HepG2 (cell line): ENCODE results near the gene SH2D2A. TPM values are rescaled to one million over a fixed set of nuclear protein-coding genes. Genes with fewer than 3 reads are reported as not detected.

Experiments used
- DZIP1 ChIP-seq: sonication (generic); formaldehyde crosslinking; IDR thresholded peaks from 2 replicates; pipeline ENCODE4 v1.5.0; 2020; ENCODE audit warnings: mild to moderate bottlenecking, missing genetic modification reagents
- ELF3 ChIP-seq: IDR thresholded peaks from 2 replicates; pipeline ENCODE4 v1.6.1; 2016; ENCODE audit warnings: missing genetic modification reagents, missing compliant biosample characterization
- FOXO1 ChIP-seq: sonication (generic); formaldehyde crosslinking; IDR thresholded peaks from 2 replicates; pipeline ENCODE4 v1.4.0; 2020; ENCODE audit warnings: missing genetic modification reagents
- GMEB1 ChIP-seq: sonication (generic); formaldehyde crosslinking; IDR thresholded peaks from 2 replicates; pipeline ENCODE4 v1.5.1; 2020; ENCODE audit warnings: missing genetic modification reagents, mild to moderate bottlenecking, borderline replicate concordance
- KDM5B ChIP-seq: sonication (generic); formaldehyde crosslinking; IDR thresholded peaks from 2 replicates; pipeline ENCODE4 v1.4.0; 2020; ENCODE audit warnings: missing genetic modification reagents, mild to moderate bottlenecking, borderline replicate concordance
- STAG1 ChIP-seq: sonication (generic); formaldehyde crosslinking; IDR thresholded peaks from 2 replicates; pipeline ENCODE4 v1.4.0; 2020; ENCODE audit warnings: missing genetic modification reagents
- XRCC5 ChIP-seq: fragments of 200-400 bp; formaldehyde crosslinking; optimal IDR thresholded peaks from 2 replicates; pipeline ENCODE3; 2017; ENCODE audit warnings: mild to moderate bottlenecking, low read length
- ZNF12 ChIP-seq: sonication (generic); formaldehyde crosslinking; IDR thresholded peaks from 2 replicates; pipeline ENCODE4 v1.5.0; 2020; ENCODE audit warnings: missing genetic modification reagents
- ZNF292 ChIP-seq: sonication (generic); formaldehyde crosslinking; IDR thresholded peaks from 2 replicates; pipeline ENCODE4 v1.8.1; 2022; ENCODE audit warnings: mild to moderate bottlenecking, low read depth, missing genetic modification reagents, borderline replicate concordance
- ZNF331 ChIP-seq: sonication (generic); formaldehyde crosslinking; IDR thresholded peaks from 2 replicates; pipeline ENCODE4 v1.4.0; 2020; ENCODE audit warnings: missing genetic modification reagents
- ZNF484 ChIP-seq: sonication (generic); formaldehyde crosslinking; IDR thresholded peaks from 2 replicates; pipeline ENCODE4 v1.5.1; 2020; ENCODE audit warnings: mild to moderate bottlenecking, low read depth, missing genetic modification reagents, borderline replicate concordance
- ZNF652 ChIP-seq: IDR thresholded peaks from 2 replicates; pipeline ENCODE4 v1.6.1; 2016; ENCODE audit warnings: low read depth, borderline replicate concordance
- polyA plus RNA-seq, 8 experiments: library from polyadenylated mRNA; depleted of rRNA in 3 of 8; stranded (reverse) in 7 of 8; unstranded in 1 of 8; fragments of >200 nt; fragmentation: Illumina TruSeq in 4 of 8; extraction: Trizol in 4 of 8; gene quantifications; 2 replicates each; pipeline versions ENCODE4 v1.2.1 to v1.2.3, GENCODE V29; 2011 to 2016; ENCODE audit warnings: low read depth in 4 of 8, missing spikeins in 1 of 8, mixed read lengths in 1 of 8; ENCODE audit not compliant: insufficient read depth in 1 of 8
- total RNA-seq, 5 experiments: library from RNA; depleted of rRNA; stranded (reverse); fragments of >200 nt; fragmentation: Illumina TruSeq; extraction: Trizol; gene quantifications; 2 replicates each; pipeline ENCODE4 v1.2.3, GENCODE V29; 2016; ENCODE audit warnings: low read depth in 1 of 5
- TF ChIP-seq, protein P1 (sequence below): sonication (generic); formaldehyde crosslinking; IDR thresholded peaks from 2 replicates; pipeline ENCODE4 v1.4.0; 2020; ENCODE audit warnings: missing genetic modification reagents, borderline replicate concordance
- TF ChIP-seq, protein P2 (sequence below): sonication (generic); formaldehyde crosslinking; IDR thresholded peaks from 2 replicates; pipeline ENCODE4 v1.8.0; 2022; ENCODE audit warnings: mild to moderate bottlenecking, missing genetic modification reagents, moderate library complexity

Gene SH2D2A
- total and polyA plus RNA-seq, 2 of the 13 experiments (the other 11 are each of a cell fraction or from before 2014, with no cell fraction given), result 0.57 to 0.73 TPM

GRCh38 chr1:156860113-156860627, 43.5 kb upstream of the SH2D2A start (continued):
- TF ChIP-seq, protein P1, sequence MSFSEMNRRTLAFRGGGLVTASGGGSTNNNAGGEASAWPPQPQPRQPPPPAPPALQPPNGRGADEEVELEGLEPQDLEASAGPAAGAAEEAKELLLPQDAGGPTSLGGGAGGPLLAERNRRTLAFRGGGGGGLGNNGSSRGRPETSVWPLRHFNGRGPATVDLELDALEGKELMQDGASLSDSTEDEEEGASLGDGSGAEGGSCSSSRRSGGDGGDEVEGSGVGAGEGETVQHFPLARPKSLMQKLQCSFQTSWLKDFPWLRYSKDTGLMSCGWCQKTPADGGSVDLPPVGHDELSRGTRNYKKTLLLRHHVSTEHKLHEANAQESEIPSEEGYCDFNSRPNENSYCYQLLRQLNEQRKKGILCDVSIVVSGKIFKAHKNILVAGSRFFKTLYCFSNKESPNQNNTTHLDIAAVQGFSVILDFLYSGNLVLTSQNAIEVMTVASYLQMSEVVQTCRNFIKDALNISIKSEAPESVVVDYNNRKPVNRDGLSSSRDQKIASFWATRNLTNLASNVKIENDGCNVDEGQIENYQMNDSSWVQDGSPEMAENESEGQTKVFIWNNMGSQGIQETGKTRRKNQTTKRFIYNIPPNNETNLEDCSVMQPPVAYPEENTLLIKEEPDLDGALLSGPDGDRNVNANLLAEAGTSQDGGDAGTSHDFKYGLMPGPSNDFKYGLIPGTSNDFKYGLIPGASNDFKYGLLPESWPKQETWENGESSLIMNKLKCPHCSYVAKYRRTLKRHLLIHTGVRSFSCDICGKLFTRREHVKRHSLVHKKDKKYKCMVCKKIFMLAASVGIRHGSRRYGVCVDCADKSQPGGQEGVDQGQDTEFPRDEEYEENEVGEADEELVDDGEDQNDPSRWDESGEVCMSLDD (CRISPR knock-in tag), result no peak
- no peak for TF ChIP-seq GMEB1 (CRISPR knock-in tag)
- no peak for TF ChIP-seq ZNF12 (CRISPR knock-in tag)
- TF ChIP-seq KDM5B (CRISPR knock-in tag), result peak; percentile 28; the same call in 1 of the 2 replicates
- TF ChIP-seq ELF3 (CRISPR knock-in tag), result no peak
- TF ChIP-seq ZNF331 (CRISPR knock-in tag), result no peak
- no peak for TF ChIP-seq ZNF652 (CRISPR knock-in tag)
- TF ChIP-seq XRCC5, result peak; percentile 38
- TF ChIP-seq, protein P2, sequence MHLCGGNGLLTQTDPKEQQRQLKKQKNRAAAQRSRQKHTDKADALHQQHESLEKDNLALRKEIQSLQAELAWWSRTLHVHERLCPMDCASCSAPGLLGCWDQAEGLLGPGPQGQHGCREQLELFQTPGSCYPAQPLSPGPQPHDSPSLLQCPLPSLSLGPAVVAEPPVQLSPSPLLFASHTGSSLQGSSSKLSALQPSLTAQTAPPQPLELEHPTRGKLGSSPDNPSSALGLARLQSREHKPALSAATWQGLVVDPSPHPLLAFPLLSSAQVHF (CRISPR knock-in tag), result no peak
- peak; percentile 81 for TF ChIP-seq STAG1 (CRISPR knock-in tag)
- TF ChIP-seq DZIP1 (CRISPR knock-in tag), result 0 out of 2 replicates have a peak, but pooled peaks have one; percentile 41
- no peak for TF ChIP-seq ZNF292
- TF ChIP-seq FOXO1 (CRISPR knock-in tag), result no peak
- no peak for TF ChIP-seq ZNF484 (CRISPR knock-in tag)
